Regular cardiac myocyte (primary cell): ENCODE data around the gene TRIM43B. TPM values are rescaled to one million over a fixed set of nuclear protein-coding genes. Genes with fewer than 3 reads are reported as not detected.

Source experiments
- total RNA-seq: library from RNA; depleted of rRNA; stranded (reverse); fragments of >200 nt; gene quantifications from 2 replicates; pipeline ENCODE4 v1.2.3, GENCODE V29; 2014

The TRIM43B gene
- not detected in 2 replicates for total RNA-seq

DNA sequence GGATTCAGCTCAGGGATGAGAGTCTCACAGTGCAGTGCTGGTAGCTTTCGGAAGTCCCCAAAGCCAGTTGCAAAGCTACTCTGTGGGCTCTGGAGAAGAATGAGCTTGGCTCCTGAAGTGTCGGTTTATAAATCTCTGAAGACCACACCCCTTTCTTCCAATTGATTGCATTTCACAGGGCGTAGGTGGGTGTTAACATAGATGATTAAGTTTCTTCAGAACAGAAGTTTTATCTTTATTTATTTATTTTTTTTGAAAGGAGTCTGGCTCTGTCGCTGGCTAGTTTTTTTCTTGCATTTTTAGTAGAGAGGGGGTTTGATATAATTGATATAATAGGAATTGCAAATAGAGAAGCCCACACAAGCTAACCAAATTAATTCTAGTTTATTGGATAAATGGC is at the start of gene TRIM43B:
TSS of gene TRIM43B (minus strand) at position 101 of the 400 bp plus-strand sequence. CDS start 2,040 bp downstream, outside the sequence.

Other genes with a start within 250 kb of the TRIM43B start
- gene PROM2, start 210.3 kb downstream of the TRIM43B start, total RNA-seq: under 0.01 and 0.28 TPM in 2 replicates
- gene KCNIP3, start 187.4 kb downstream of the TRIM43B start, total RNA-seq: 0.77 and 1.4 TPM in 2 replicates
- gene FAHD2A, start 82.0 kb downstream of the TRIM43B start, total RNA-seq: 15.5 and 29.3 TPM in 2 replicates
- gene TRIM43, start 107.2 kb upstream of the TRIM43B start, total RNA-seq: not detected in 2 replicates